HS-27A (cell line): ENCODE measurements around the gene ZFP2.

Source experiments
- DNase-seq: peaks from one replicate; pipeline ENCODE4 v3.0.0-alpha.2; 2012; ENCODE audit warnings: low read depth, missing footprints

ZFP2 gene

GRCh38 chr5:178981381-178981780 is 85.7 kb downstream of the ZFP2 start:
- DNase-seq: no peak
